Breast epithelium (tissue), 4 donors: Measurements from ENCODE around the gene PCSK4. TPM values are rescaled to one million over a fixed set of nuclear protein-coding genes. Genes with fewer than 3 reads are reported as not detected.

ENCODE experiments used
- DNase-seq, 2 donors: peaks; one replicate each; pipeline ENCODE4 v3.0.0-alpha.2; 2019; ENCODE audit warnings: low spot score in 2 of 2
- H3K27ac ChIP-seq, 2 donors: fragments of 200-600 bp; sonication (generic) in 1 of 2; one replicate each; pipeline ENCODE4 v1.5.1; 2016 to 2019; ENCODE audit warnings: mild to moderate bottlenecking in 1 of 2
- H3K27me3 ChIP-seq, 2 donors: fragments of 200-600 bp; sonication (generic) in 1 of 2; one replicate each; pipeline versions ENCODE4 v1.5.1 to v1.6.0; 2017 to 2019; ENCODE audit warnings: control low read depth in 1 of 2, mild to moderate bottlenecking in 1 of 2
- H3K36me3 ChIP-seq: fragments of 200-600 bp; one replicate; pipeline ENCODE4 v1.5.1; 2019
- H3K4me1 ChIP-seq, 2 donors: fragments of 200-600 bp; sonication (generic); one replicate each; pipeline ENCODE4 v1.5.1; 2016 to 2019; ENCODE audit warnings: control low read depth in 1 of 2
- H3K4me3 ChIP-seq, 3 donors: fragments of 200-600 bp; sonication (generic); 1 replicate in 2 of 3; 2 replicates in 1 of 3; pipeline ENCODE4 v1.5.1; 2016 to 2019; ENCODE audit warnings: mild to moderate bottlenecking in 3 of 3, moderate library complexity in 2 of 3
- H3K9me3 ChIP-seq, 2 donors: fragments of 200-600 bp; sonication (generic) in 1 of 2; one replicate each; pipeline ENCODE4 v1.5.1; 2016 to 2019; ENCODE audit warnings: control low read depth in 1 of 2
- POLR2A ChIP-seq: fragments of 450-650 bp; IDR thresholded peaks from one replicate; pipeline ENCODE4 v1.6.1; 2016; ENCODE audit warnings: antibody characterized with exemption, mild to moderate bottlenecking, moderate library complexity
- POLR2AphosphoS5 ChIP-seq, 3 donors: sonication (generic); formaldehyde crosslinking; IDR thresholded peaks; one replicate each; pipeline ENCODE4 v1.6.1; 2017; ENCODE audit warnings: antibody characterized with exemption in 3 of 3
- intact Hi-C: fragments of 100-400 bp; cut with DNase I; formaldehyde crosslinking; loops from one replicate; pipeline ENCODE4 v1.15.1; 2023; ENCODE audit warnings: low total_unique reads
- total RNA-seq, 3 donors: library from RNA; depleted of rRNA; stranded (reverse); fragments of >200 nt; gene quantifications; one replicate each; pipeline ENCODE4 v1.1.0, GENCODE V29; 2016
- TF ChIP-seq, protein P1 (sequence below), 3 donors: fragments of 450-650 bp; IDR thresholded peaks; one replicate each; pipeline ENCODE4 v1.5.1; 2016 to 2017; ENCODE audit warnings: antibody characterized with exemption in 3 of 3, mild to moderate bottlenecking in 3 of 3, moderate library complexity in 3 of 3

PCSK4 gene
- total RNA-seq, 3 donors from 2014 or later, result 2.2 to 10.0 (median 5.9) TPM

DNA sequence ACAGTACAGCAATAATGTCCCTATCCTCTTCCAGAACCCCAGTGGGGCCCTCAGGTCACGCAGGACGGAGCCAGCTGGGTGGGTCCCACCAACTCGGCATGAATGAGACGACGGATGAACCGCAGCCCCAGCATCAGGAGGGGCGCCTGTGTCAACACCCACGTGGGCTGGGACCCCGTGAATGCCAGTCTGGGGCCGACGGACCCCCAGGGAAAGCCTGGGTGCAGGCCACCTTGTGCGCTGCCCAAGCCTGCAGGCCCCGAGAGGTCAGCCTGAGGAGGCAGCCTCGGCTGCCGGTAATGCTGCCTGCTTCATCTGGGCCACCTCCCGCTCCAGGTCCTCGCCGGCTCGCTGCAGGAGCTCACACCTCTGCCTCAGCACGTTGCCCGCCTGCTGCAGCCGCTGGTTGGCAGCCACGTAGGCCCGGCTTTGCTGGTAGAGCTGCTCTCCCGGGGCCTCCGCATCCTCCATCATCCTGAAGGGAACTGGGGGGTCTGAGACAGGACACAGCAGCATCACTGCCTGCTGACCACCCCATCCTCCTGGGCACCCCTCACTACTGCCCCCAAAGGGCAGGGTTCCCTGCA lies 15.3 kb downstream of the PCSK4 start:
- no peaks in the 10 kb centered on the region for H3K9me3 ChIP-seq
- intact Hi-C loops, result no loop called here
- peaks cover 9 to 17% of the 10 kb centered on the region in 2 donors for H3K4me1 ChIP-seq
- peaks cover 14 to 32% of the 10 kb centered on the region in 2 donors for H3K27me3 ChIP-seq
- H3K27ac ChIP-seq, result no peak overlapping the region
- no peaks in the 10 kb centered on the region for H3K36me3 ChIP-seq
- H3K4me3 ChIP-seq, result no peak overlapping the region
- TF ChIP-seq POLR2A (no peak), POLR2AphosphoS5 (IDR thresholded peaks at IDR 0.05) (no peak)
- TF ChIP-seq, protein P1, sequence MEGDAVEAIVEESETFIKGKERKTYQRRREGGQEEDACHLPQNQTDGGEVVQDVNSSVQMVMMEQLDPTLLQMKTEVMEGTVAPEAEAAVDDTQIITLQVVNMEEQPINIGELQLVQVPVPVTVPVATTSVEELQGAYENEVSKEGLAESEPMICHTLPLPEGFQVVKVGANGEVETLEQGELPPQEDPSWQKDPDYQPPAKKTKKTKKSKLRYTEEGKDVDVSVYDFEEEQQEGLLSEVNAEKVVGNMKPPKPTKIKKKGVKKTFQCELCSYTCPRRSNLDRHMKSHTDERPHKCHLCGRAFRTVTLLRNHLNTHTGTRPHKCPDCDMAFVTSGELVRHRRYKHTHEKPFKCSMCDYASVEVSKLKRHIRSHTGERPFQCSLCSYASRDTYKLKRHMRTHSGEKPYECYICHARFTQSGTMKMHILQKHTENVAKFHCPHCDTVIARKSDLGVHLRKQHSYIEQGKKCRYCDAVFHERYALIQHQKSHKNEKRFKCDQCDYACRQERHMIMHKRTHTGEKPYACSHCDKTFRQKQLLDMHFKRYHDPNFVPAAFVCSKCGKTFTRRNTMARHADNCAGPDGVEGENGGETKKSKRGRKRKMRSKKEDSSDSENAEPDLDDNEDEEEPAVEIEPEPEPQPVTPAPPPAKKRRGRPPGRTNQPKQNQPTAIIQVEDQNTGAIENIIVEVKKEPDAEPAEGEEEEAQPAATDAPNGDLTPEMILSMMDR (IDR thresholded peaks at IDR 0.05), result no peak
- DNase-seq, result no peak

- Histone ChIP-seq H3K27me3 (peaks cover 16 to 36% of the 10 kb centered on the region in 2 donors), H3K4me3 (no peak overlapping the region), H3K27ac (no peak overlapping the region), H3K9me3 (no peaks in the 10 kb centered on the region), H3K36me3 (no peaks in the 10 kb centered on the region), H3K4me1 (peaks cover 15 to 20% of the 10 kb centered on the region in 2 donors)
- DNase-seq, result no peak
- intact Hi-C loops, result no loop called here
- TF ChIP-seq, protein P1 (IDR thresholded peaks at IDR 0.05), result no peak
- TF ChIP-seq POLR2A (no peak), POLR2AphosphoS5 (IDR thresholded peaks at IDR 0.05) (no peak)
These were observed 16.0 kb downstream of the PCSK4 start for GRCh38 chr19:1474011-1474764.

DNA sequence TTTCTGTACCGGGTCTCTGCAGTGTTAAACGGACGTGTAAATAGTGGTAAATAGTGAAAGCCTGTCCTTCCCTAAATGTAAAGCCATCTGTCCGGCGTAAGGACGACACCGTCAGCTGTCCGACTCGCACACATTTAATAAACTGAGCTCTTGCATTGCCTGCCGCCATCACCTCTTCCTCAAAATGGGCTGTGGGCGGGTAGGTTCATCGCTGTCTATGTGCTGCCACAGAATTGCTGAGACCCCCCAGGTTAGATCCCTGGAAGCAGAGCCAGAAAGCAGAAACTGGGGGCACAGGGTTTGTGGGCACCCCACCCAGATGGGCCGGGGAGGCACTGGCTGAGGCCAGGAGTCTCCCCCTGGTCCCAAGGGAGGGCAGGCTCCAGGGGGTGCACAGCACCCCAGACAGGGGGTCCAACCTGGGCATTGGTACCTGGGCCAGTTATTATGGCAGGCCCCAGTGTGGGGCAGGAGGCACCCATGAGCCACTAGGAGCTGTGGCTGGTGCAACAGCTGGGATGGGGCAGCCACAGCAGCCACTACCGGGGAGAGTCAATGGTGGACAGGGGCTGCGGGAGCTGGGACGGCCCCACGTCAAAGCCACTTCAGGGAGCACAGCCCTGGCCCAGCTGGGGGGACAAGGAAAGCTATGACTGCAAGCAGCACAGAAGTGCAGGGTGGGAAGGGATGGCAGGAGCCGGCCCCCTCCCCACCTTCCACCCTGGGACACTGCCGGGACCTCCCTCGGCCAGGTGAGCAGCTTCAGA lies 16.9 kb downstream of the PCSK4 start:
- H3K27ac ChIP-seq, result no peak overlapping the region
- no peak for DNase-seq
- H3K36me3 ChIP-seq, result no peaks in the 10 kb centered on the region
- H3K4me3 ChIP-seq, result no peak overlapping the region
- intact Hi-C loops, result no loop called here
- peaks cover 24 to 26% of the 10 kb centered on the region in 2 donors for H3K4me1 ChIP-seq
- peaks cover 19 to 43% of the 10 kb centered on the region in 2 donors for H3K27me3 ChIP-seq
- TF ChIP-seq, protein P1 (IDR thresholded peaks at IDR 0.05), result no peak
- no peak for TF ChIP-seq POLR2A
- no peak for TF ChIP-seq POLR2AphosphoS5 (IDR thresholded peaks at IDR 0.05)
- no peaks in the 10 kb centered on the region for H3K9me3 ChIP-seq

DNA sequence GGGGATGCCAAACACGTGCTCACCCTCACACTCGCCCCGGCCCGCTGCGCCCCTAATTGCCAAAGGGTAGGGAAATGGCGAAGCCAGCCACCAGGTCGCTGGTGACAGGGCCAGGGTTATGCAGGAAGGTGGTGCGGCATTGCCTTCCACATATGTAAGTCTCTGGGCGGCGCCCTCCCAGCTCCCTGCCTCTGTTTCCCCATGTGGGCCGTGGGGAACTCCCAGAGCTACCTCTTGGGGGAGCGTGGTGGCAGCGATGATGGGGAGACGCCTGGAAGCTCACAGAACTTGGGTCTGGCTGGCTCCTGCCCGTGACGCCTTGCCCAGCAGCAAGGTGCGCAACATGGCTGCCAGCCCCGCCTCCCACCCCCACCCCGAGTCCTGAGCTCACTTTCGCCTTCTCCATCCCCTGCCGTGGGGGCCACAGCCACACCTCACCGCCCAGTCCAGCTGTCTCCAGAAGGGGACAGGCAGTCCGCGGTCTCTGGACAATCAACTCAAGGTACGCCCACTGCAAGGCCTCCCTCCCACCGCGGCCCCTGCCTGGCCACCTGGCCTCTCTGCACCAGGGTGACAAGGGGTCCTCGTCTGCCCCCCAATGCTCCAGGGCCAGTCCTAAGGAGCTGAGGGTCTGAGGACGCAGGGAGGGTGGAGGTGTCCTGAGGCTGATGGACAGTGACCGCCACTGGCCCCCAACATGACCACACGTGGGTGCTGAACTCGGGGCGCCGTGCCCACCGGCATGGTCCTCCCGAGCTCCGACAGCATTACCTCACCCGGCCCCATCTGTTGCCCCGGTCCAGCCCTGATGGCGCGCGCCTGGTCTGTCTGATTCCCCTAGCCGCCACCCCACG lies 17.7 kb downstream of the PCSK4 start:
- DNase-seq, result no peak
- TF ChIP-seq POLR2AphosphoS5 (IDR thresholded peaks at IDR 0.05), result no peak
- TF ChIP-seq, protein P1 (IDR thresholded peaks at IDR 0.05), result no peak
- no peak for TF ChIP-seq POLR2A
- peaks cover 31 to 34% of the 10 kb centered on the region in 2 donors for H3K4me1 ChIP-seq
- intact Hi-C loops, result no loop called here
- no peak overlapping the region for H3K4me3 ChIP-seq
- H3K9me3 ChIP-seq, result no peaks in the 10 kb centered on the region
- no peaks in the 10 kb centered on the region for H3K36me3 ChIP-seq
- no peak overlapping the region for H3K27ac ChIP-seq
- peaks cover 26 to 51% of the 10 kb centered on the region in 2 donors for H3K27me3 ChIP-seq
